Dermis lymphatic vessel endothelial cell (primary cell): ENCODE measurements around the gene FAM228B. TPM values are rescaled to one million over a fixed set of nuclear protein-coding genes. Genes with fewer than 3 reads are reported as not detected.

Source experiments
- total RNA-seq: library from RNA; depleted of rRNA; stranded (reverse); fragments of >200 nt; gene quantifications from 2 replicates; pipeline ENCODE4 v1.2.1, GENCODE V29; 2014

FAM228B gene
- total RNA-seq, result 7.3 and 7.4 TPM in 2 replicates

DNA sequence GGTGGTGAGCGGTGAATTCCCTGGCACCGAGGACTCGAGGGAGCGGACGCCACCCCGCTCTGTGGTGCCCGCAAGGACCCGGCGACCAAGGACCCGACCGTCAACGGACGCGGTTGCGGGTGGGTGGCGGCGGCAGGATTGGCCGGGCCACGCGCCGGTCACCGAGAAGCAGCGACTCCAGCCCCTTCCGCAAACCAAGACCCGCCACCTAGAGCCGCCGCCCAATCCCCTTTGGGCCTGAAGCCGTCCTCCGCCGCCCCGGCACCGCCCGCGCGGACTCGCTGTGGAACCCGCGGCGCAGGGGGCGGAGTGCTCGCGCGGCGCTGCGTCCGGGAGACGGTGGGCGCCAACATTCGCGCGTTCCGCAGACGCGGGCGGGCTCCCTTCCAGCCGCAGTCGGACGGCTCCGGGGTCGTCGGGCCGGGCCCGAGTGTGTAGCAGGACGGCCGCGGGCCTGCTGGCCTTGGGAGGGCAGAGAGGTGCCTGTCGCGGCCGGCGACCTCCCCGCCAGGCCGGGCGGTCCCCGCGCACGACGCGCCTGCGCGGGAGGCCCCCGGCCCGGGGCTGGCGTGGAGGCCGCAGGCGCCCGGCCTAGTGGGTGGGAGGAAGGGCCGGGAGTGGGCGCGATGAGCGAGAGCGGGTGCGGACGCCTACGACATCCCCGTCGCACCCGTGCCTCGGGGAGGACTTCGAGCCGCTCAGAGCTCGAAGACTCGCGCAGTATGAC lies at the start of gene FAM228B, which contains the start of gene PFN4:
FAM228B (plus strand) TSS at position 275 of the 727 bp plus-strand sequence. CDS start 893 bp downstream, outside the sequence.
PFN4 (minus strand) TSS at position 140 of the 727 bp plus-strand sequence. CDS start 799 bp downstream, outside the sequence.

DNA sequence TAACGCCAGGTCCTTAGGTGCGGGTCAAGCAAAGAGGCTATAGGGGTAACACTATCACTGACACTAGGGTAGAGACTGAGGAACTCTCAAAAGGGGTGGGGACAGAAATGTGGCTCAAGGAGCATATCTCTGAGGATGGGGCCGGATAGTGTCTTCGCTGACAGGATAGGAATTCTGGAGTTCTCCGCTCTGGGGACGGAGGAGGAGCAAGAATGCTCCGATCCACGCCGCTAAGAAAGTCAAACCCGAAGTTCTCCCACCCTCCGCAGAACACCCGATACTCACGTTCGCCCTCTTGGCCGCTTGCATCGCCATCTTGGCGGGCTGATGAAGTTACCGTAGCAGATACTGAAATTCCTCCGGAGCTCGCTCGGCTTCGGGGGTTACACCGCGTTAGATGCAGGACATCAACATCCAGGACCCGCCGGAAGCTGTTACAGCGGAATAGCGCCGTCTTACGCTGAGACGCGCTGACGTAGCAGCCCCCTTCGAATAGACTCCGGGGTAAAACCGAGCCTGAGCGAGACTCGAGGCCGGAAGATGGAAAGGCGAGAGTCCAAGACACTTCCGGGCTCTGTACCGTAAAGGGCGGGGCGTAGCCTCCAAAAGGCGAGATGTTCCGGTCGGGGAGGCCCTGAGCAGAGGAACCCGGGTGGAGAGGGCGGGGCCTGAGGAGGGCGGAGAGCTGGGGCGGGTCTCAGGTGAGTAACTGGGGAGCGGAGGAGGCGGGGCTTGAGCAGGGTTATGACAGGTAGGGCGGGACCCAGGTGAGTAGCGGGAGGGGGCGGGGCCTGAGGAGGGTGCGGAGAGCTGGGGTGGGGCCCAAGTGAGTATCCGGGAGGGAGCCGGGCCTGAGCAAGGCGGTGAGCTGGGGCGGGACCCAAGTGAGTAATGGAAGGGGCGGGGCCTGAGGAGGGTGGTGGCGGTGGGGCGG lies 47.1 kb upstream of the FAM228B start, which contains the start of gene SF3B6:
SF3B6 (minus strand) TSS at position 412 of the 934 bp plus-strand sequence; CDS start at position 315, 97 bp downstream.

DNA sequence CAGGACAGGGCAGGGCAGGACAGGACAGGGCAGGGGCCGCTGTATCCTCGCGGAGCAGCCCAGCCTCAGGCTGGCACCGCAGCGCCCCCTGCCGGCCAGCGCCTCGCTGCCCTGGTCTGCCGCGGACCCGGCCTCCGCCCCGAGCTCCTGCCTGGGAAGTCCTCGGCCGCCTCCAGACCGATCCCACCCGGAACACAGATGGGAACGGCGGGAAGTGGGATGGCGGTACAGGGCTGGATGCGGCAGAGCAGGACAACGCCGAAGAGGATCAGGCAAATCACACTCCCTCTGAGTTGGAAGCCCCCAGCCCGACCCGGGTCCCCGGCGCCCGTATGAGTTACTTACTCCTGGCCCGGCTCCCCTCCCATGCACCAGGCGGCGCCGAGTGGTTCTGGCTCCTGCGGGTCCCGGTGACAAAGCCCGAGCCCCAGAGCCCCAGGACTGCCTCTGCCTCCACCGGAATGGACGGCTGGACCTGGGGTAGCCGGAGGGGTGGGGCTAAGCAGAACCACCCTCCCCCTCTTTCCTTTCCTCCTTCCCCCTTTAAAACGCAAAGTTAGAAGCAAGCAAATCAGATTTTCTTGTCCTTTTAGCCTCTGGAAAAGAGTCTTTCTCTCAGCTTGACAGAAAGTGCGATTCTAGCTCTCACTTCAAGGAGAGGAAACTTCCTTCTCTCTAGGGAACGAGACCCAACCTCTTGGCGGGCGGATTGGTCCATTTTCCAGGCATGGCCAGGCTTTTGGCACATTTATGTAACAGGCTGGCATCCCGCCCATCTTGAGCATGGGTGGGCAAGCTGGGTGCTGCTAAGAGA lies 38.7 kb upstream of the FAM228B start, which contains the start of gene TP53I3:
TP53I3 (minus strand) TSS at position 449 of the 814 bp plus-strand sequence. CDS start 508 bp downstream, outside the sequence.

DNA sequence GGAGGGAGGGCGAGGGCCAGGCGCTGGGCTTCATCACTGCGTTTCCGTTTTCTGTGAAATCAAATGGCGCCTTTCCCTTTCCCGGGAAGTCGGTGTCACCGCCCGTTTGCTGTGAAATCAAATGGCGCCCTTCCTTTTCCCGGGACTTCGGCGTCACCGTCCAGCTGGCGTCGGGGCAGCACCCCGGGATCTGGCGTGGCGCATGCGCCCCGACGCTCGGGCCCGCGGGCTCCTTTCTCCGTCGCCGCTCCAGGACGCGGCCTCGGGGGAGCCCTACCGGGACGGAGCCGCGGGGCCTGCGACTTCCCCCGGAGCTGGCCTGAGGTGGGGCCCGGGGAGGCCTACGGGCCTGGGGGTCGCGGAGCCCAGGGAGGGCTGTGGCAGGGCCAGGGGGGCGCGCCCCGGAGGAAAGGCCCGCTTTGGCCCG lies 51.6 kb downstream of the FAM228B start, which contains the start of gene FAM228A:
FAM228A (plus strand) TSS at position 203 of the 427 bp plus-strand sequence. CDS start 428 bp downstream, outside the sequence.

Other genes starting within 250 kb of the FAM228B start
- gene ATAD2B, start 196.3 kb upstream of the FAM228B start, total RNA-seq, result 11.1 and 16.7 TPM in 2 replicates
- 10.6 and 11.5 TPM in 2 replicates for gene UBXN2A, start 183.0 kb upstream of the FAM228B start, total RNA-seq
- under 0.01 and 0.09 TPM in 2 replicates for gene MFSD2B, start 113.4 kb upstream of the FAM228B start, total RNA-seq
- 6.3 and 10.1 TPM in 2 replicates for gene WDCP, start 76.1 kb upstream of the FAM228B start, total RNA-seq
- 8.7 and 10.5 TPM in 2 replicates for gene FKBP1B, start 73.7 kb upstream of the FAM228B start, total RNA-seq
- 115 and 132 TPM in 2 replicates for gene SF3B6, start 47.1 kb upstream of the FAM228B start, total RNA-seq
- 40.9 and 46.1 TPM in 2 replicates for gene TP53I3, start 38.6 kb upstream of the FAM228B start, total RNA-seq
- gene PFN4, start 135 bp upstream of the FAM228B start, total RNA-seq, result 0.17 and 0.76 TPM in 2 replicates
- 0.09 and 0.43 TPM in 2 replicates for gene FAM228A, start 51.6 kb downstream of the FAM228B start, total RNA-seq
- gene ITSN2, start 237.1 kb downstream of the FAM228B start, total RNA-seq, result 40.9 and 49.3 TPM in 2 replicates